Fibroblast of lung (primary cell): ENCODE data around the gene MFAP3.

ENCODE experiments used
- CTCF ChIP-seq, 2 donors: IDR thresholded peaks in 1 of 2; conservative IDR thresholded peaks in 1 of 2; 1 replicate in 1 of 2; 2 replicates in 1 of 2; pipeline ENCODE4 v1.5.1; 2011 to 2012; ENCODE audit warnings: low read length in 2 of 2, control low read depth in 1 of 2, inconsistent platforms in 1 of 2, low read depth in 1 of 2, mild to moderate bottlenecking in 1 of 2
- EZH2 ChIP-seq: IDR thresholded peaks from 2 replicates; pipeline ENCODE4 v1.5.1; 2012; ENCODE audit warnings: low read length, control low read depth, mild to moderate bottlenecking; ENCODE audit errors: missing control alignments

GRCh38 chr5:154063372-154063771 is 24.6 kb downstream of the MFAP3 start:
- TF ChIP-seq CTCF (conservative IDR thresholded peaks at IDR 0.05 in 1 of 2, IDR thresholded peaks at IDR 0.05 in 1 of 2; ENCODE audit: low read depth in 1 of 2, low read length in 2 of 2) (no peak), EZH2 (no peak)
